ENCODE data around the gene LHFPL5. TPM values are rescaled to one million over a fixed set of nuclear protein-coding genes. Genes with fewer than 3 reads are reported as not detected.

Gene LHFPL5
- total and polyA plus RNA-seq, 2 of the 8 experiments (the other 6 are each of a cell fraction or from before 2014, with no cell fraction given), result 0.03 TPM; not detected in 1

DNA sequence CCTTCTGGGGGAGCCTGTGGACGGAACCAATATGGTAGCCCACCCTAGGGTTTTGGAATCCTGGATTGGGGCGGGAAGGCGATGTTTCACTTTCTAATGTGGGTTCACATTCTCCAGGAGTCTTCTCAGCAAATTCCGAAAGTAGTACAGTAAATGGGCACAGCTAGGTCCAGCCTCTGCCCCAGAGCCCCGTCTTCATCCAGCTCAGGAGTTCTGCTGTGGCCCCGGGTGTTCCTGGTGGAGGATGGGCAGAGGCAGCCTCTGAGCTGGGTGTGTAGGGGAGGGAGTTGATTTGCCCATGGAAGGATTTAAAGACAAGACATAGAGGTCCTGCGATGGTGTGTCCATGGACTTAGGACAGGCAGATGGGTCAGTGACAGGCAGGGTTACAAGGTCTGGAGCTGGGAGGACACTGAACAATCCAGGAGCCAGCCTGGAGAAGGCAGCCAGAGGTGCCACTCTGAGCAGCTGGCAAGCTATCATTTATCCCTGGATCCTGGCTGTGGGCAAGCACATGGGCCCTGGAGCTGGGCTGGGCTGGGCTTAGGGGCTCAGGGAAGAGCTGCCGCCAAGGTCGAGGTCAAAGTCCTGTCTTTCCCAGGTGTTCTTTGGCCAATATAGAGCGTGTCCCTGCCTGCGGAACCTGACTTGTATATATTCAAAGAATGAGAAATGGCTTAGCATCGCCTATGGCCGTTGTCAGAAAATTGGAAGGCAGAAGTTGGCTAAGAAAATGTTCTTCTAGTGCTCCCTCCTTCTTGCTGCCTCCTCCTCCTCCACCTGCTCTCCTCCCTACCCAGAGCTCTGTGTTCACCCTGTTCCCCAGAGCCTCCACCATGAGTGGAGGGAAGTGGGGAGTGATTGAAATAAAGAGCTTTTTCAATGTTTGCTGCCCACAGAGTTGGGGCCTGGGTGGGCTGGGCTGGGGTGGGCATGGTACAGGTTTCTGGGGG, 17.6 kb upstream of the LHFPL5 start:
- no peak overlapping the region for H4K5ac ChIP-seq (ENCODE audit: insufficient read length, low read depth, low read length)
- ChIA-PET POLR2A (ENCODE audit: partially characterized antibody) (interaction anchor here (0.8 to 4.1 kb wide), 5 partner anchors 9 to 48 kb away, joined by 3 to 29 read pairs (median 9); partner anchors contain the start of genes CLPS and CLPSL2), CTCF (ENCODE audit: partially characterized antibody) (interaction anchor here (0.6 to 3.5 kb wide), 6 partner anchors 11 to 307 kb away, joined by 3 to 27 read pairs (median 4); partner anchors contain the start of gene CLPS)
- no peak overlapping the region for H3K27ac ChIP-seq (ENCODE audit: low read depth, low read length)
- no peak overlapping the region for H2BK120ac ChIP-seq (replicated peaks; ENCODE audit: low read depth, low read length)
- no peak overlapping the region for H2AFZ ChIP-seq (ENCODE audit: low read length)
- no peaks in the 10 kb centered on the region for H3K27me3 ChIP-seq (replicated peaks in 1 of 4; ENCODE audit: control insufficient read depth in 3 of 4, extremely low read depth in 1 of 4, insufficient read depth in 3 of 4, low read length in 3 of 4)
- H3K23ac ChIP-seq (ENCODE audit: insufficient read length), result no peak overlapping the region
- no peaks in the 10 kb centered on the region for H3K23me2 ChIP-seq (ENCODE audit: low read depth, low read length)
- peaks cover 0 to 5% (median 0%) of the 10 kb centered on the region in 4 experiments; a peak in 3 of 7 replicates for H3K4me1 ChIP-seq (replicated peaks in 1 of 4; ENCODE audit: control insufficient read depth in 3 of 4, insufficient read depth in 4 of 4, low read length in 3 of 4)
- no peaks in the 10 kb centered on the region for H3K79me2 ChIP-seq (ENCODE audit: control insufficient read depth in 1 of 2, insufficient read depth in 2 of 2, low read length in 2 of 2)
- H2BK20ac ChIP-seq (ENCODE audit: low read length), result no peak overlapping the region
- FAIRE-seq, result no peak
- no peak overlapping the region for H3K4me2 ChIP-seq (ENCODE audit: insufficient read depth in 1 of 2, low read depth in 2 of 2, low read length in 2 of 2)
- H3K9ac ChIP-seq (replicated peaks in 1 of 4; ENCODE audit: extremely low read depth in 1 of 4, low read depth in 3 of 4, low read length in 3 of 4), result no peak overlapping the region
- H2BK15ac ChIP-seq (ENCODE audit: low read length), result 0 out of 2 replicates have a peak overlapping the region, but pooled peaks have one; percentile 83
- WGBS, 2 experiments (ENCODE audit: extremely low coverage in 1 of 2, insufficient coverage in 1 of 2, insufficient read length in 1 of 2, insufficient replicate concordance in 2 of 2, low coverage in 1 of 2, low lambda C conversion rate in 2 of 2, missing lambda C conversion rate in 1 of 2), result 93% methylated on average over 13 of the region's 13 CpGs; no CpG with 5 or more reads in 1 of the 2 experiments
- no peak for DNase-seq (ENCODE audit: low read depth in 1 of 2, low spot score in 2 of 2)
- no peak overlapping the region for H2BK12ac ChIP-seq (ENCODE audit: low read depth, low read length)
- no peaks in the 10 kb centered on the region for H3K36me3 ChIP-seq (ENCODE audit: control insufficient read depth in 2 of 4, insufficient read depth in 4 of 4, low read length in 3 of 4)
- no peak overlapping the region for H3K18ac ChIP-seq (ENCODE audit: extremely low read depth, low read length)
- H4K8ac ChIP-seq (ENCODE audit: extremely low read depth, insufficient read depth, low read length), result no peak overlapping the region
- no peak overlapping the region for H3K56ac ChIP-seq (replicated peaks; ENCODE audit: insufficient read length, low read depth, low read length)
- no peaks in the 10 kb centered on the region for H4K20me1 ChIP-seq (replicated peaks in 1 of 2; ENCODE audit: control insufficient read depth in 1 of 2, insufficient read depth in 2 of 2, low read length in 2 of 2)
- H3K14ac ChIP-seq (ENCODE audit: insufficient read length), result no peak overlapping the region
- no peak overlapping the region for H3K4me3 ChIP-seq (ENCODE audit: extremely low read depth in 1 of 4, insufficient read depth in 2 of 4, low read depth in 3 of 4, low read length in 4 of 4)
- H3K79me1 ChIP-seq (ENCODE audit: low read depth, low read length), result no peaks in the 10 kb centered on the region
- H2BK5ac ChIP-seq (ENCODE audit: low read depth, low read length), result 0 out of 2 replicates have a peak overlapping the region, but pooled peaks have one; percentile 16
- H3K9me3 ChIP-seq (ENCODE audit: insufficient read depth in 2 of 2, low read depth in 1 of 2, low read length in 1 of 2), result no peaks in the 10 kb centered on the region
- H2AK5ac ChIP-seq (ENCODE audit: low read depth, low read length), result no peak overlapping the region
- no peak overlapping the region for H3K4ac ChIP-seq (replicated peaks; ENCODE audit: insufficient read length, low read depth, low read length)
- no peak overlapping the region for H4K91ac ChIP-seq (replicated peaks; ENCODE audit: insufficient read length, low read length)
- no peak for TF ChIP-seq HDAC6 (IDR thresholded peaks at IDR 0.05; ENCODE audit: low read depth, low read length)
- TF ChIP-seq SIRT6 (IDR thresholded peaks at IDR 0.05; ENCODE audit: low read length), result no peak
- TF ChIP-seq TBP (IDR thresholded peaks at IDR 0.05; ENCODE audit: low read depth, low read length), result no peak
- TF ChIP-seq EZH2 (IDR thresholded peaks at IDR 0.05; ENCODE audit: low read depth, low read length, severe bottlenecking), result no peak
- TF ChIP-seq HDAC2 (IDR thresholded peaks at IDR 0.05; ENCODE audit: borderline replicate concordance in 1 of 2, low read depth in 2 of 2, low read length in 2 of 2), result no peak
- no peak for TF ChIP-seq NANOG (IDR thresholded peaks at IDR 0.05; ENCODE audit: insufficient read depth, low read depth, low read length, poor library complexity, severe bottlenecking)
- TF ChIP-seq, protein P1, sequence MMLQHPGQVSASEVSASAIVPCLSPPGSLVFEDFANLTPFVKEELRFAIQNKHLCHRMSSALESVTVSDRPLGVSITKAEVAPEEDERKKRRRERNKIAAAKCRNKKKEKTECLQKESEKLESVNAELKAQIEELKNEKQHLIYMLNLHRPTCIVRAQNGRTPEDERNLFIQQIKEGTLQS (IDR thresholded peaks at IDR 0.05; ENCODE audit: insufficient read depth, low read depth, low read length), result no peak
- no peak for TF ChIP-seq CREB1 (IDR thresholded peaks at IDR 0.05)
- TF ChIP-seq POU5F1 (IDR thresholded peaks at IDR 0.05; ENCODE audit: low read depth, low read length), result no peak
- TF ChIP-seq TAF1 (IDR thresholded peaks at IDR 0.05; ENCODE audit: low read depth, low read length), result no peak
- TF ChIP-seq KDM5A (IDR thresholded peaks at IDR 0.05; ENCODE audit: low read length), result no peak

All from H1 (cell line).